GM18858 (cell line): ENCODE measurements around the gene BBS1.

Experiments used
- ATAC-seq: cut with Tn5 transposase; IDR thresholded peaks from one replicate; pipeline ENCODE4 v1.9.1; 2021; ENCODE audit not compliant: unreplicated experiment

Gene BBS1

GRCh38 chr11:66548774-66549630 is 38.6 kb downstream of the BBS1 start:
- no peak for ATAC-seq

- no peak for ATAC-seq
Observed at GRCh38 chr11:66549696-66550095, 39.3 kb downstream of the BBS1 start.

GRCh38 chr11:66550887-66551286 is 40.5 kb downstream of the BBS1 start:
- no peak for ATAC-seq

GRCh38 chr11:66554602-66555001 is 44.2 kb downstream of the BBS1 start:
- ATAC-seq, result no peak

GRCh38 chr11:66555416-66555815 is 45.0 kb downstream of the BBS1 start:
- ATAC-seq, result no peak

- ATAC-seq, result no peak
Observed at GRCh38 chr11:66556086-66556485, 45.7 kb downstream of the BBS1 start.

GRCh38 chr11:66557733-66558326 is 47.4 kb downstream of the BBS1 start:
- ATAC-seq, result no peak

GRCh38 chr11:66559142-66559865 is 48.9 kb downstream of the BBS1 start:
- ATAC-seq, result no peak

- no peak for ATAC-seq
Observed at GRCh38 chr11:66559866-66560676, 49.6 kb downstream of the BBS1 start.

- ATAC-seq, result no peak
Observed at GRCh38 chr11:66561178-66561974, 50.9 kb downstream of the BBS1 start.

- ATAC-seq, result no peak
Observed at GRCh38 chr11:66561975-66562248, 51.5 kb downstream of the BBS1 start.

- no peak for ATAC-seq
Observed at GRCh38 chr11:66562275-66562674, 51.8 kb downstream of the BBS1 start.

GRCh38 chr11:66562907-66563583 is 52.6 kb downstream of the BBS1 start:
- no peak for ATAC-seq

GRCh38 chr11:66563832-66564231 is 53.4 kb downstream of the BBS1 start:
- ATAC-seq, result no peak

GRCh38 chr11:66564538-66564937 is 54.1 kb downstream of the BBS1 start:
- ATAC-seq, result no peak

- ATAC-seq, result no peak
Observed at GRCh38 chr11:66564984-66565383, 54.5 kb downstream of the BBS1 start.

GRCh38 chr11:66566221-66566620 is 55.8 kb downstream of the BBS1 start:
- ATAC-seq, result no peak

- no peak for ATAC-seq
Observed at GRCh38 chr11:66567787-66568123, 57.3 kb downstream of the BBS1 start.

GRCh38 chr11:66568124-66568916 is 57.9 kb downstream of the BBS1 start, which contains the start of gene CTSF:
Gene CTSF (minus strand): TSS chr11:66568606. CDS start chr11:66568486, 120 bp downstream.
- no peak for ATAC-seq
